ENCODE data around the gene ZNF485.

DNA sequence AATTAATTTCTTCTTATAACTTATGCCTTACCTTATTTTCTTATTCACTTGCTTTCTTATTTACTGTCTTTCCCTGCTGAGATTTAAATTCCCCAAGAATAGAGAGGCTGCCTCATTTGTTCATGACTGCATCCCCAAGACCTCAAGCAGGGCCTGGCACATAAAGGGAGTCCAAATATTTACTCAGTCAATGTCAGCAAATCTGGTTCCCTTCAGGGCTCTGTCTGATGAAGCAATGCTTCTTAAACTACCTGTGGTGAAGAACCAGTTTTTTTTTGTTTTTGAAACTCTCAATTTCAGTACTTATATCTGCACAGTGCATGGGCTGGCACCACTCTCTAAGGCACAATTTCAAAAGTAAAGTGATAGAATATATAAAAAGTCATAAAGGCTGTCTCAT is 36.6 kb upstream of the ZNF485 start:
- no peak for TF ChIP-seq CTCF (IDR thresholded peaks at IDR 0.05)
- no peak for TF ChIP-seq POLR2A (IDR thresholded peaks at IDR 0.05)
- no peak for TF ChIP-seq POLR2AphosphoS5 (IDR thresholded peaks at IDR 0.05)
- no peak for TF ChIP-seq EP300 (IDR thresholded peaks at IDR 0.05)

All from suprapubic skin (tissue), 4 donors.